ENCODE data around the gene RBBP8NL. TPM values are rescaled to one million over a fixed set of nuclear protein-coding genes. Genes with fewer than 3 reads are reported as not detected.

Gene RBBP8NL
- total RNA-seq, 1 donor from 2014 or later = not detected

DNA sequence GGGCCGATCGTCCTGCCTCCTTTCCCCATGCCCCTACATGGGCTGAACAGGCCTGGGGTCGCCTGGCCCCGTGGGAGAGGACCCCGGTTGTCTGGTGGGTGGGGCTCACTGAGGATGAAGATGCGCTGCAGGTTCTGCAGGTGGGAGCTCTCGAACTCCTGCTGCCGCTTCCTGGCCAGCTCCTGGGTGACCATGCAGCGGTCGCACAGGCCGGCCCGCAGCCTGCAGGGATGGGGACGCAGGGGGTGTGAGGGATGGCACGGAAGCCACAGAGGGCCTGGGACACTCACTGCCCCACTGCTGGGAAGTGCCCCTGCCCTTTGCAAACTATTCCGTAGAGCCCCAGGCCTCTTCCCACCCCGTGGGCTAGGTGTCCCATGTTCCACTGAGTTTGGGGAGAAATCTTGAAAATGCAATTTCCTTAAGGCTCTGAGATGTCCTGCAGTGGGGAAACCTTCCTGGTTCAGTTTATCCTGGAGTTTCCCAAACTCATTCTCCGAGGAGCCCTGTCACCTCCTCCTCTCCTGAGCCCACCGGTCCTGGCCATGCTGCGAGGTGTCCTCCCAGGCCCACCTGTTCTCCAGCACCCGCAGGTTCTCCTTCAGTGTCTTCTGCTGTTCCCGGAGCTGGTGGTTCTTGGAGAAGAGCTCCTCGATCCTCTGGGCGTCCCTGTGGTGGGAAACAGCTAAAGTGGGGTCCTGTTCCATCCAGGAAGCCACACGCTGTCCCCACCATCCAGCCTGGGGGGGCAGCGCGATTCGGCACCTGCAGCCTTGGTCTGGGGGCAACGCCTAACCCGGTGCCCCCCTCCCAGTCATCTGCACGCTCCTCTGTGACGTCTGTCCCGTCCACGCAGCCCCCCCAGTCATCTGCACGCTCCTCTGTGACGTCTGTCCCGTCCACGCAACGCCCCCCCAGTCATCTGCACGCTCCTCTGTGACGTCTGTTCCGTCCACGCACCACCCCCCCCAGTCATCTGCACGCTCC lies 10.4 kb downstream of the RBBP8NL start:
- TF ChIP-seq, protein P1, sequence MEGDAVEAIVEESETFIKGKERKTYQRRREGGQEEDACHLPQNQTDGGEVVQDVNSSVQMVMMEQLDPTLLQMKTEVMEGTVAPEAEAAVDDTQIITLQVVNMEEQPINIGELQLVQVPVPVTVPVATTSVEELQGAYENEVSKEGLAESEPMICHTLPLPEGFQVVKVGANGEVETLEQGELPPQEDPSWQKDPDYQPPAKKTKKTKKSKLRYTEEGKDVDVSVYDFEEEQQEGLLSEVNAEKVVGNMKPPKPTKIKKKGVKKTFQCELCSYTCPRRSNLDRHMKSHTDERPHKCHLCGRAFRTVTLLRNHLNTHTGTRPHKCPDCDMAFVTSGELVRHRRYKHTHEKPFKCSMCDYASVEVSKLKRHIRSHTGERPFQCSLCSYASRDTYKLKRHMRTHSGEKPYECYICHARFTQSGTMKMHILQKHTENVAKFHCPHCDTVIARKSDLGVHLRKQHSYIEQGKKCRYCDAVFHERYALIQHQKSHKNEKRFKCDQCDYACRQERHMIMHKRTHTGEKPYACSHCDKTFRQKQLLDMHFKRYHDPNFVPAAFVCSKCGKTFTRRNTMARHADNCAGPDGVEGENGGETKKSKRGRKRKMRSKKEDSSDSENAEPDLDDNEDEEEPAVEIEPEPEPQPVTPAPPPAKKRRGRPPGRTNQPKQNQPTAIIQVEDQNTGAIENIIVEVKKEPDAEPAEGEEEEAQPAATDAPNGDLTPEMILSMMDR (IDR thresholded peaks at IDR 0.05) = no peak
- Mint-ChIP-seq H3K4me1 (ENCODE audit: unreplicated experiment) (no peaks in the 10 kb centered on the region), H3K4me3 (ENCODE audit: unreplicated experiment) (no peak overlapping the region), H3K27me3 (ENCODE audit: unreplicated experiment) (no peaks in the 10 kb centered on the region), H3K9me3 (ENCODE audit: unreplicated experiment) (no peaks in the 10 kb centered on the region), H3K27ac (ENCODE audit: unreplicated experiment) (no peak overlapping the region), H3K36me3 (ENCODE audit: unreplicated experiment) (no peaks in the 10 kb centered on the region)
- no peak for DNase-seq (ENCODE audit: extremely low spot score, unreplicated experiment)

DNA sequence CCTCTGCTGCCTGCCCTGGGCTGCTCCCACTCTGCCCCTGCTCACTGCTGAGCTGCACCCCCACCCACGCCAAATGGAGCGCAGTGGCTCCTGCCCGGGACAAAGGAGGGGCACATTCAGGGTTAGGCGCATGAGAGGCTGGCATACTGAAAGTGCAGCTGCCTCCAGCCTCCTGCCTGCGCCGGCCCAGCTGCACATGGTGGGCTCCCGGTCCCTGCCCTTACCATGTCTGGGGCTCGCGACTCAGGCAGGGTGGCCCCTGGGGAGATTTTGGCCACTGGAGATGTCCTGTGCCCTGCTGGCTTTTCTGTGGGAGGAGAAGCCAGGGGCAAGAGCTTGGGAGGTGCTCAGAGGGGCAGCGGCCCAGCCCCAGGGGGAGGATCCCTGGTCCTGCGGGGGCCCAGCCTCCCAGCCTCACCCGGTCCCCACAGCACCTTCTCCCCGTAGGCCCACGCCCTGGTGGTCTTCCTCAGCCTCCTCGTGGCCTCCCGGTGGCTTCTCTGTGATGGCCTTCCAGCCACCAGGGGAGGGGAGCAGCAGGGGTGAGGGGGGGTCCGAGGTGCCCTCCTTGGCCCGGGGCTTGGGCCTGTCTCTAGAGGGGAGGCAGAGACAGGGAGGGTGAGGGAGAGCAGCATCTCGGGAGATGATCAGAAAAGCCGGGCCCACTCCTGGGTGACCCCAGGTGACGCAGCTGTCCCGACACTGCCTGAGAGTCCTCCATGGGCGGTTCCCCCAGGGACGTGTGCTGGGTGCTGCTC lies 11.8 kb downstream of the RBBP8NL start:
- Mint-ChIP-seq H3K4me1 (ENCODE audit: unreplicated experiment) (no peaks in the 10 kb centered on the region), H3K4me3 (ENCODE audit: unreplicated experiment) (no peak overlapping the region), H3K36me3 (ENCODE audit: unreplicated experiment) (no peaks in the 10 kb centered on the region), H3K9me3 (ENCODE audit: unreplicated experiment) (no peaks in the 10 kb centered on the region), H3K27ac (ENCODE audit: unreplicated experiment) (no peak overlapping the region), H3K27me3 (ENCODE audit: unreplicated experiment) (no peaks in the 10 kb centered on the region)
- TF ChIP-seq, protein P1 (IDR thresholded peaks at IDR 0.05) = no peak
- DNase-seq (ENCODE audit: extremely low spot score, unreplicated experiment) = no peak

DNA sequence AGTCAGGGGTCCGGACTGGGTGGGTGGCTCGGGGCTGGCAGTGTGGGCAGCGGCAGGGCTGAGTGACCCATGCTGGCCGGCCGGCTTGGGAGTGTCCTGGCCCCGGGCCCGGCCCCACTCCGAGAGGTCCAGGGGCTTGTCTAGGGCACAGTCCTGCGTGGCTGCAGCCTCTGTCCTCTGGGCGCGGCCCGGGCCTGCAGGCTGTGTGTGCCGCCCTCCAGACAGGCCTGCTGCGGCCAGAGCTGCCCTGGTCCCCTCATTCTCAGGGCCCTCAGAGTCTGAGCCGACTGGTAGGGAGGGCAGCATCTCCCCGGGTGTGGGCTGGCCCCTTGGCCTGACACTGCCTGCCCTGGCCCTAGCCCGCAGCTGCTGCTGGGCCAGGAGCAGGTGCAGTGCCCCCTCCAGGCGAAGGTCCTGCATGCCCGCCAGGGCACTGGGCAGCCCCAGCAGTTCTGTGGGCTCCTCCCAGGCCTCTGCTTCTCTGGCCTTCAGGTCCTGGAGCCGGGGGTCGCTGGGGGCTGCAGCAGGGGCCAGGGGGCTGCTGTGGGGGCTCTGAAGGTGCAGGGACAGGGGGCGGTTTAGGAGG lies 13.3 kb downstream of the RBBP8NL start:
- Mint-ChIP-seq H3K36me3 (ENCODE audit: unreplicated experiment) (no peaks in the 10 kb centered on the region), H3K4me3 (ENCODE audit: unreplicated experiment) (no peak overlapping the region), H3K27ac (ENCODE audit: unreplicated experiment) (no peak overlapping the region), H3K9me3 (ENCODE audit: unreplicated experiment) (no peaks in the 10 kb centered on the region), H3K4me1 (ENCODE audit: unreplicated experiment) (peaks cover 9% of the 10 kb centered on the region), H3K27me3 (ENCODE audit: unreplicated experiment) (no peaks in the 10 kb centered on the region)
- TF ChIP-seq, protein P1 (IDR thresholded peaks at IDR 0.05) = peak; percentile 19
- DNase-seq (ENCODE audit: extremely low spot score, unreplicated experiment) = no peak

DNA sequence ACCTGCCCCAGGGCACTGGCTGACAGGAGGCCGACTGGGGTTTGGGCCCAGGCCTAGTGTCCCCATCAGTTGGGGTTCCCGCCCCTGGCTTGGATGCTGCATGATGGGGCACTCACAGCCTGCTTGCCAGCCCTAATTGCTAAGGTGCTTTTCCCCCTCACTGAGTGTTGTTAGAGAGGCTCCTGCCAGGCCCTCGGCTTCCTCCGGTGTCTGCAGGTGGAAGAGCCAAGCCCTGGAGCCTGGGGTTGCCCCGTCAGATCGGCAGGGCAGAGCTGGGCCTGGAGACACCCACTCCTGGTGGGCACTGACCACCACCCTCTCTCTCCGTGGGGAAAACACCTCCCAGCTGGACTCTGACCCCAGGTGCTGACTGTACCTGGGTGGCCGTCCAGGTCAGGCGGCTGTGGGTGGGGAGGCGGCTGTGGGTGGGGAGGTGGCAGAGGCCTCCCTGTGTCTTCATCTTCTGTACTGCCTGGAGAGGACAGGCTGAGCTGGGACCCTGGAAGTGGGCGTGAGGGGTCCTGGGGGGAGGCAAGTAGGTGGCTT lies 14.2 kb downstream of the RBBP8NL start:
- no peak for DNase-seq (ENCODE audit: extremely low spot score, unreplicated experiment)
- H3K27me3 Mint-ChIP-seq (ENCODE audit: unreplicated experiment) = no peaks in the 10 kb centered on the region
- H3K27ac Mint-ChIP-seq (ENCODE audit: unreplicated experiment) = no peak overlapping the region
- TF ChIP-seq, protein P1 (IDR thresholded peaks at IDR 0.05) = no peak
- H3K4me1 Mint-ChIP-seq (ENCODE audit: unreplicated experiment) = peaks cover 9% of the 10 kb centered on the region
- H3K9me3 Mint-ChIP-seq (ENCODE audit: unreplicated experiment) = no peaks in the 10 kb centered on the region
- no peak overlapping the region for H3K4me3 Mint-ChIP-seq (ENCODE audit: unreplicated experiment)
- H3K36me3 Mint-ChIP-seq (ENCODE audit: unreplicated experiment) = no peaks in the 10 kb centered on the region
